IMR-90 (cell line): ENCODE results near the gene TRABD2A. TPM values are rescaled to one million over a fixed set of nuclear protein-coding genes. Genes with fewer than 3 reads are reported as not detected.
A peak's percentile ranks its signal among the peaks of the same experiment; 100 is the strongest.

ENCODE experiments used
- ATAC-seq: fragments of 200-7000 bp; cut with Tn5 transposase; 2 replicates; pipeline ENCODE4 v1.9.1; 2020; ENCODE audit warnings: low read depth, mild to moderate bottlenecking, moderate library complexity
- BruUV-seq: library from RNA; stranded (reverse); fragments of 400-500 nt; replicated peaks from 2 replicates; lab custom pipeline; 2021; lab: Mats Ljungman, UMichigan
- CTCF ChIA-PET: fragments of 300-600 bp; formaldehyde crosslinking; extraction: SDS; loops from one replicate; lab custom pipeline; 2021; ENCODE audit warnings: antibody characterized with exemption; lab: Yijun Ruan, JAX
- POLR2A ChIA-PET: fragments of 300-600 bp; sonication (Branson Sonifier 250); formaldehyde crosslinking; loops from one replicate; lab custom pipeline; 2022; ENCODE audit warnings: antibody characterized with exemption; ENCODE audit not compliant: unreplicated experiment; lab: Charles Lee
- DNase-seq: peaks from one replicate; pipeline ENCODE4 v3.0.0; 2013
- H2AFZ ChIP-seq: replicated peaks from 2 replicates; pipeline ENCODE3; 2013; ENCODE audit warnings: low read length, mild to moderate bottlenecking; ENCODE audit not compliant: poor library complexity
- H2AK5ac ChIP-seq: 2 replicates; pipeline ENCODE4 v1.6.1; 2013; ENCODE audit warnings: low read depth, low read length, inconsistent platforms
- H2AK9ac ChIP-seq: replicated peaks from 2 replicates; pipeline ENCODE3; 2013; ENCODE audit warnings: mild to moderate bottlenecking, low read depth, low read length, moderate library complexity; ENCODE audit not compliant: poor library complexity
- H2BK120ac ChIP-seq: 2 replicates; pipeline ENCODE4 v1.6.1; 2013; ENCODE audit warnings: low read depth, low read length, inconsistent platforms
- H2BK15ac ChIP-seq: 3 replicates; pipeline ENCODE4 v1.6.1; 2013; ENCODE audit warnings: low read depth, low read length, inconsistent platforms
- H2BK20ac ChIP-seq: 2 replicates; pipeline ENCODE4 v1.6.1; 2013; ENCODE audit warnings: low read depth, mild to moderate bottlenecking, inconsistent platforms, low read length, moderate library complexity
- H2BK5ac ChIP-seq: 2 replicates; pipeline ENCODE4 v1.6.1; 2013; ENCODE audit warnings: mild to moderate bottlenecking, low read depth, low read length, inconsistent platforms; ENCODE audit not compliant: poor library complexity, severe bottlenecking
- H3K14ac ChIP-seq: replicated peaks from 2 replicates; pipeline ENCODE4 v1.6.1; 2013; ENCODE audit warnings: low read depth, low read length, inconsistent platforms
- H3K18ac ChIP-seq: 2 replicates; pipeline ENCODE4 v1.6.1; 2013; ENCODE audit warnings: low read depth, low read length, control low read depth
- H3K23ac ChIP-seq: 2 replicates; pipeline ENCODE4 v1.6.1; 2013; ENCODE audit warnings: low read depth, low read length, inconsistent platforms
- H3K27ac ChIP-seq: 2 replicates; pipeline ENCODE4 v1.5.1; 2013; ENCODE audit warnings: mild to moderate bottlenecking, control low read depth, low read length; ENCODE audit not compliant: insufficient read depth
- H3K27me3 ChIP-seq: 2 replicates; pipeline ENCODE4 v1.6.1; 2013; ENCODE audit warnings: low read length; ENCODE audit not compliant: control insufficient read depth, insufficient read depth
- H3K36me3 ChIP-seq: 2 replicates; pipeline ENCODE4 v1.6.1; 2013; ENCODE audit warnings: low read length, mixed read lengths; ENCODE audit not compliant: control insufficient read depth, insufficient read depth
- H3K4ac ChIP-seq: 2 replicates; pipeline ENCODE4 v1.6.1; 2013; ENCODE audit warnings: low read depth, low read length, inconsistent platforms
- H3K4me1 ChIP-seq: 2 replicates; pipeline ENCODE4 v1.6.1; 2013; ENCODE audit warnings: low read length, mixed read lengths; ENCODE audit not compliant: control insufficient read depth, insufficient read depth
- H3K4me2 ChIP-seq: 2 replicates; pipeline ENCODE4 v1.6.1; 2013; ENCODE audit warnings: low read depth, mild to moderate bottlenecking, control low read depth, low read length, moderate library complexity
- H3K4me3 ChIP-seq: 2 replicates; pipeline ENCODE4 v1.5.1; 2013; ENCODE audit warnings: low read depth, mild to moderate bottlenecking, control low read depth, low read length, moderate library complexity; ENCODE audit not compliant: insufficient read depth
- H3K56ac ChIP-seq: 2 replicates; pipeline ENCODE4 v1.6.1; 2013; ENCODE audit warnings: low read length, inconsistent platforms; ENCODE audit not compliant: insufficient read depth; ENCODE audit errors: extremely low read depth
- H3K79me1 ChIP-seq, 2 experiments: 2 replicates each; pipeline ENCODE4 v1.6.1; 2013; ENCODE audit warnings: low read length in 2 of 2, inconsistent platforms in 1 of 2, low read depth in 1 of 2
- H3K9ac ChIP-seq: 2 replicates; pipeline ENCODE4 v1.6.1; 2013; ENCODE audit warnings: low read depth, low read length, control low read depth
- H3K9me1 ChIP-seq: 2 replicates; pipeline ENCODE4 v1.6.1; 2013; ENCODE audit warnings: low read length, inconsistent platforms; ENCODE audit not compliant: insufficient read depth
- H3K9me3 ChIP-seq: 2 replicates; pipeline ENCODE4 v1.6.1; 2013; ENCODE audit warnings: low read length; ENCODE audit not compliant: control insufficient read depth, insufficient read depth
- H4K20me1 ChIP-seq: 2 replicates; pipeline ENCODE4 v1.6.1; 2013; ENCODE audit warnings: low read length, inconsistent platforms; ENCODE audit not compliant: insufficient read depth
- H4K5ac ChIP-seq: 2 replicates; pipeline ENCODE4 v1.6.1; 2013; ENCODE audit warnings: mild to moderate bottlenecking, low read depth, low read length, control low read depth
- H4K8ac ChIP-seq, 2 experiments: 2 replicates each; pipeline ENCODE4 v1.6.1; 2013; ENCODE audit warnings: low read depth in 2 of 2, low read length in 2 of 2, control low read depth in 1 of 2, inconsistent platforms in 1 of 2
- H4K91ac ChIP-seq: 2 replicates; pipeline ENCODE4 v1.6.1; 2013; ENCODE audit warnings: low read depth, low read length, inconsistent platforms; ENCODE audit not compliant: insufficient read depth
- BHLHE40 ChIP-seq: fragments of 150-350 bp; IDR thresholded peaks from 2 replicates; pipeline ENCODE4 v1.6.1; 2016; ENCODE audit warnings: mild to moderate bottlenecking, low read depth, low read length
- CEBPB ChIP-seq: IDR thresholded peaks from 2 replicates; pipeline ENCODE4 v1.6.1; 2012; ENCODE audit warnings: low read depth, low read length, improper control_type of control experiment
- CHD1 ChIP-seq: IDR thresholded peaks from 2 replicates; pipeline ENCODE4 v1.6.1; 2012; ENCODE audit warnings: low read depth, low read length, improper control_type of control experiment
- MAFK ChIP-seq: IDR thresholded peaks from 2 replicates; pipeline ENCODE4 v1.6.1; 2012; ENCODE audit warnings: low read depth, low read length, improper control_type of control experiment
- MXI1 ChIP-seq: IDR thresholded peaks from 2 replicates; pipeline ENCODE4 v1.6.1; 2012; ENCODE audit warnings: low read depth, mild to moderate bottlenecking, low read length, moderate library complexity, borderline replicate concordance
- POLR2A ChIP-seq: IDR thresholded peaks from 2 replicates; pipeline ENCODE4 v1.6.1; 2012; ENCODE audit warnings: mild to moderate bottlenecking, low read depth, low read length
- RAD21 ChIP-seq: IDR thresholded peaks from 2 replicates; pipeline ENCODE4 v1.6.1; 2012; ENCODE audit warnings: low read length, improper control_type of control experiment
- SMC3 ChIP-seq: fragments of 150-350 bp; IDR thresholded peaks from 2 replicates; pipeline ENCODE4 v1.6.1; 2016; ENCODE audit warnings: low read depth, mild to moderate bottlenecking, antibody characterized with exemption, low read length, moderate library complexity
- WGBS, 2 experiments: methylation state at CpG; one replicate each; pipeline versions ENCODE4 v1.1.5 to v1.1.7; 2013; ENCODE audit warnings: missing lambda C conversion rate in 2 of 2; ENCODE audit not compliant: insufficient read length in 1 of 2; ENCODE audit errors: extremely low coverage in 2 of 2; 5-methylcytosine and 5-hydroxymethylcytosine counted together
- dilution Hi-C: fragments of 300-500 bp; cut with HindIII; formaldehyde crosslinking; loops from one replicate; pipeline ENCODE4 v1.14.3; 2018; ENCODE audit warnings: low sequenced_read_pairs; ENCODE audit not compliant: unreplicated experiment
- in situ Hi-C: fragments of 300-500 bp; cut with MboI; formaldehyde crosslinking; loops from 3 replicates; pipeline ENCODE4 v1.14.3; 2019; ENCODE audit warnings: low sequenced_read_pairs, inconsistent platforms, mixed read lengths
- intact Hi-C: fragments of 100-400 bp; cut with micrococcal nuclease; formaldehyde crosslinking; loops from 2 replicates; pipeline ENCODE4 v1.10.0; 2022
- polyA plus RNA-seq, 3 experiments: library from polyadenylated mRNA; depleted of rRNA; stranded (reverse); fragments of >200 nt; gene quantifications; 2 replicates each; pipeline ENCODE4 v1.2.3, GENCODE V29; 2012; ENCODE audit warnings: low replicate concordance in 1 of 3
- total RNA-seq: library from RNA; depleted of rRNA; stranded (reverse); fragments of >200 nt; gene quantifications from 2 replicates; pipeline ENCODE4 v1.2.3, GENCODE V29; 2012
- TF ChIP-seq, protein P1 (sequence below): fragments of 150-350 bp; IDR thresholded peaks from 2 replicates; pipeline ENCODE4 v1.6.1; 2016; ENCODE audit warnings: low read depth, mild to moderate bottlenecking, low read length, moderate library complexity, borderline replicate concordance

TRABD2A gene
- total and polyA plus RNA-seq, 2 of the 4 experiments (the other 2 are of a cell fraction), result 17.6 to 20.3 TPM

DNA sequence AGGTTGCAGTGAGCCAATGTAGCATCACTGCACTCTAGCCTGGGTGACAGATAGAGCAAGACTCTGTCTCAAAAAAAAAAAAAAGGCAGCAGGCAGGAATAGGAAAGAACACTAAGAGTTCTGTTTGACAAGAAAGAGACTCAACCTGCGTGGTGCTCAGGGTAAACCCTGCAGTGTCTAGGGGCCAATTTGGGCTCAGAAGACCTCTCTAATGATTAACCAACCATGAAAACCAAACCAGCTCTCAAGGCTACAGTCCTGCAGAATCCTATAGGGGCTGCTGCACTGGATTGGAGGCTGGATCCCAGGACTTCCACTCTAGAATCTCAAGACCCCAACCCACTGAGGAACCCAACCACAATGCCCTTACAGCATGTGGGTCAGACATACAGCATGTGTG lies 2.4 kb downstream of the TRABD2A start:
- H4K20me1 ChIP-seq, result no peaks in the 10 kb centered on the region
- H2BK5ac ChIP-seq, result no peak overlapping the region
- in situ Hi-C loops, result no loop called here
- H3K56ac ChIP-seq, result no peak overlapping the region
- no TSS peak for BruUV-seq
- no peak overlapping the region for H3K9ac ChIP-seq
- peaks cover 8% of the 10 kb centered on the region; the same call in 1 of the 2 replicates for H3K9me1 ChIP-seq
- no peak overlapping the region for H4K91ac ChIP-seq
- peaks cover 6% of the 10 kb centered on the region for H3K36me3 ChIP-seq
- H3K18ac ChIP-seq, result no peak overlapping the region
- H2AK9ac ChIP-seq, result peak overlapping the region; percentile 52
- no peak overlapping the region for H3K4me3 ChIP-seq
- DNase-seq (no peak), ATAC-seq (no peak)
- no peaks in the 10 kb centered on the region for H3K27me3 ChIP-seq
- H4K8ac ChIP-seq, result no peak overlapping the region; a peak in 1 of 4 replicates
- 0 out of 2 replicates have a peak overlapping the region, but pooled peaks have one; percentile 64 for H2AK5ac ChIP-seq
- H3K9me3 ChIP-seq, result no peaks in the 10 kb centered on the region
- H4K5ac ChIP-seq, result no peak overlapping the region
- 0 out of 2 replicates have a peak overlapping the region, but pooled peaks have one; percentile 32 for H2BK120ac ChIP-seq
- ChIA-PET POLR2A (no interaction called here), CTCF (no interaction called here)
- H2BK15ac ChIP-seq, result 0 out of 3 replicates have a peak overlapping the region, but pooled peaks have one; percentile 26
- peaks cover 27 to 50% of the 10 kb centered on the region in 2 experiments; a peak in 3 of 4 replicates for H3K79me1 ChIP-seq
- peak overlapping the region; percentile 45; the same call in 1 of the 2 replicates for H3K23ac ChIP-seq
- no CpG with 5 or more reads among the region's 1 CpG for WGBS, 2 experiments
- 0 out of 2 replicates have a peak overlapping the region, but pooled peaks have one; percentile 34 for H3K14ac ChIP-seq
- dilution Hi-C loops, result no loop called here
- no peak overlapping the region for H3K27ac ChIP-seq
- intact Hi-C loops, result no loop called here
- no peak for TF ChIP-seq BHLHE40
- TF ChIP-seq SMC3, result no peak
- no peak for TF ChIP-seq MXI1
- no peak for TF ChIP-seq RAD21
- TF ChIP-seq, protein P1, sequence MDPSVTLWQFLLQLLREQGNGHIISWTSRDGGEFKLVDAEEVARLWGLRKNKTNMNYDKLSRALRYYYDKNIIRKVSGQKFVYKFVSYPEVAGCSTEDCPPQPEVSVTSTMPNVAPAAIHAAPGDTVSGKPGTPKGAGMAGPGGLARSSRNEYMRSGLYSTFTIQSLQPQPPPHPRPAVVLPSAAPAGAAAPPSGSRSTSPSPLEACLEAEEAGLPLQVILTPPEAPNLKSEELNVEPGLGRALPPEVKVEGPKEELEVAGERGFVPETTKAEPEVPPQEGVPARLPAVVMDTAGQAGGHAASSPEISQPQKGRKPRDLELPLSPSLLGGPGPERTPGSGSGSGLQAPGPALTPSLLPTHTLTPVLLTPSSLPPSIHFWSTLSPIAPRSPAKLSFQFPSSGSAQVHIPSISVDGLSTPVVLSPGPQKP, result no peak
- TF ChIP-seq MAFK, result no peak
- TF ChIP-seq POLR2A, result no peak
- TF ChIP-seq CHD1, result no peak
- TF ChIP-seq CEBPB, result no peak
- 0 out of 2 replicates have a peak overlapping the region, but pooled peaks have one; percentile 10 for H3K4me2 ChIP-seq
- H2BK20ac ChIP-seq, result peak overlapping the region; percentile 57; the same call in 1 of the 2 replicates
- H3K4ac ChIP-seq, result 0 out of 2 replicates have a peak overlapping the region, but pooled peaks have one; percentile 47
- peaks cover 15% of the 10 kb centered on the region for H3K4me1 ChIP-seq
- no peak overlapping the region for H2AFZ ChIP-seq
